Endometrial microvascular endothelial cells (primary cell): Measurements from ENCODE around the gene MSH4. TPM values are rescaled to one million over a fixed set of nuclear protein-coding genes. Genes with fewer than 3 reads are reported as not detected.
"Not testable (repeated sequence)": the region's sequence is repeated elsewhere in the genome, so short reads cannot be mapped to it uniquely, and the experiment has no call there.

ENCODE experiments used
- in situ Hi-C: cut with HindIII; loops from 2 replicates; pipeline ENCODE4 v1.10.0; 2017; ENCODE audit warnings: low sequenced_read_pairs, low pct_unique_long_range_greater_than_20kb; ENCODE audit errors: inconsistent ontology term
- total RNA-seq: library from RNA; depleted of rRNA; stranded (reverse); fragments of >200 nt; gene quantifications from one replicate; pipeline ENCODE4 v1.2.3, GENCODE V29; 2015; ENCODE audit errors: inconsistent ontology term

MSH4 gene
- total RNA-seq, 1 donor from 2014 or later = not detected

DNA sequence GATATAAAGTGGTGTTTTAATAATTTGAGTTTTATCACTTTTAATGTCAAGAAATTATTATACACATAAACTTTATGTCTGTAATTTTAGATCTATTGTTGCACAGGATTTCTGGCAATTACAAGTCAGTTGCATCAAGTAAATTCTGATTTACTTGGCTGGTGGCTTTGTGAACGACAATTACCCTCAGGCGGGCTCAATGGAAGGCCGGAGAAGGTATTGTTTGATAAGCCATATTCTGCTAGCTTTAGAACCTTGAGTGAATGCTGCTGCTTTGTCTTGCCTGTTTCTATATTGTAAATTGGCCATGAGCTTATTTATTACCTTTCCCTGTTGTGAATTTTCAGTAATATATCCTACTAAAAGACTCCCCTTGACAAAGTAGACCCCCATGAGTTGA lies 4.6 kb upstream of the MSH4 start:
- in situ Hi-C loops = no loop called here

DNA sequence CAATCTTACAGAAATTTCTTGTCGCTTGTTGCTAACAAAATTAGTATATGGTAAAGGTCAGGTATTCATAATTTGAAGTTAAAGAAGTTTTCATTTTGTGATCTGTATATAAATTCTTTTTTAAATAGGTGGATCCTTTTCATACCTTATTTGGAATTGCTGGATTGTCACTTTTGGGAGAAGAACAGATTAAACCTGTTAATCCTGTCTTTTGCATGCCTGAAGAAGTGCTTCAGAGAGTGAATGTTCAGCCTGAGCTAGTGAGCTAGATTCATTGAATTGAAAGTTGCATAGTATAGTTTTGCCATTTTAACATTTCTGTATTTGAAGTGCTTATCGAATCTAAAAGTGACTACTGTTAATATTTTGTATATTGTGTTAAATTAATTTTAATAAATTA lies 2.3 kb upstream of the MSH4 start:
- in situ Hi-C loops = no loop called here

GRCh38 chr1:75795703-75796193 lies 934 bp upstream of the MSH4 start:
- in situ Hi-C loops = no loop called here

DNA sequence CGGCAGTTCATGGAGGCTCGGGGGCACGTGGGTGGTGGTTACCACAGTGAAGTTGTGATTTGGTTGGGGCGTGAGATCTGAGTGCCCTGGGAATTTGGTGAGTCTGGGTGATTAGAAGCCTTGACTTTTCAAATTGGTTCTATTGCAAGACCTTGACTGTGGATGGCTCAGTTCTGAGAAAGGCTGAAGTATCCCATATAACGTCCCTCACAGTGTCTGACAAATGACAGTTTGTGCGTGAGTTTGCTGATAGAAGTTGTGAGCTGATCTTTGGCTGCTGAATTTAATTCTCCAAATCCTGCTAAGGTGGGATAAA lies 549 bp downstream of the MSH4 start:
- in situ Hi-C loops = no loop called here

DNA sequence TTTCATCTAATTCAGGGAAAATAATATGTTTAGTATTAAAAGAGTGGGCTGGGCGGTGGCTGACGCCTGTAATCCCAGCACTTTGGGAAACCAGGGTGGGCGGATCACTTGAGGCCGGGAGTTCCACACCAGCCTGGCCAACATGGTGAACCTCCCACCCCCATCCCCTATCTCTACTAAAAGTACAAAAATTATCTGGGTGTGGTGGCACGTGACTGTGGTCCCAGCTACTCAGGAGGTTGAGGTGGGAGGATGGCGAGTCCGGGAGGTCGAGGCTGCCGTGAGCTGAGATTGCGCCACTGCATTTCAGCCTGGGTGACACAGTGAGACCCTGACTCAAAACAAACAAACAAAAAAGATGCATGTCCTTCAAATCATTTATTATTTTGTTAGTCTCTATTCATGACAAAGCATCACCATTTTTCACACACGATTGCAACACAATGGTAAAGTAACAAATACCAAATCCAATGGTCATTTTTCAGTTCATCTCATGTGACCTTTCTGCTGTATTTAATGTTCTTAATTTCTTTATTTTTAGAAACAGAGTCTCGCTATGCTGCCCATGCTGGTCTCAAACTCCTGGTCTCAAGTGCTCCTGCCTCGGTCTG lies 1.0 kb downstream of the MSH4 start:
- in situ Hi-C loops = no loop called here

- in situ Hi-C loops = not testable (repeated sequence)
These were observed 4.8 kb downstream of the MSH4 start for GRCh38 chr1:75801480-75801879.

DNA sequence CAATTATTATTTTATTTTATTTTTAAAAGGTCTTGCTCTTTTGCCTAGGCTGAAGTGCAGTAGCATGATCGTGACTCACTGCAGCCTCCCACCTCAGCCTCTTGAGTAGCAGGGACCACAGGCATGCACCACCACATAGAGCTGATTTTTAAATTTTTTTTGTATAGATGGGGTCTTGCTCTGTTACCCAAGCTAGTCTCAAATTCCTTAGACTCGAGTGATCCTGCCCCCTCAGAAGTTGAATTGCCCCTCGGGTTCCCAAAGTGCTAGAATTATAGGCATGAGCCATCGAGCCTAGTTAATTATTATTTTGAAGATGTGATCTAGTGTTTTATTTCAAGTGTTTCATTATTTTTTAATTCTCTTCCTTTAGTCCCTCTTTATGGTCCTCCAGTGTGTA lies 12.2 kb downstream of the MSH4 start:
- in situ Hi-C loops = no loop called here

DNA sequence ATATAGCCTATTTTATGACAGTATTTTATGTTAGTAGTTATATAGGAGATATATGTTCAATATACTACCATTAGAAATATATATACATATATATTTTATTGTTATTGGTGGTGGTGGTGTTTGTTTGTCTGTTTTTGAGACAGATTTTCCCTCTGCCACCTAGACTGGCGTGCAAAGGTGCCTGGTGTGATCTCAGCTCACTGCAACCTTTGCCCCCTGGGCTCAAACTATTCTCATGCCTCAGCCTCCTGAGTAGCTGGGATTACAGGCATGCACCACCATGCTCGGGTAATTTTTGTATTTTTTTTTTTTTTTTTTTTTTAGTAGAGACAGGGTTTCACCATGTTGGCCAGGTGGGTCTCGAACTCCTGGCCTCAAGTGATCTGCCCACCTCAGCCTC lies 13.4 kb downstream of the MSH4 start:
- in situ Hi-C loops = not testable (repeated sequence)

GRCh38 chr1:75811211-75811981 lies 14.7 kb downstream of the MSH4 start:
- in situ Hi-C loops = no loop called here

DNA sequence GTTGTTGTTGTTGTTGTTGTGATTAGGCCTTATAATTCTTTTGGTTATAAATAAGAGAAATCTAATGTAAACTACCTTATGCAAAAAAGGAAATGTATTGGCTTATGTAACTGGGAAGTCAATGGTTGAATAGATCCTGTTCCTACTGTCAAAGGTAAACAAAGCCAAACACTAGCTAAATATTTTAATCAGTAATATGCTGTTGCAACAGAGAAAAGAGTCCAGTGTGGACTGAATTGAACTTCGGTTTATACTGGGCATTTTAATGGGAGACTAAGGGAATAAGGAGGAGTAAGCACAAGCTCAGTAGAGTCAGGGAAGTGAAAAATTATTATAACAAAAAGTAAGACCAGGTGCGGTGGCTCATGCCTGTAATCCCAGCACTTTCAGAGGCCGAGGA lies 15.4 kb downstream of the MSH4 start:
- in situ Hi-C loops = no loop called here

GRCh38 chr1:75823596-75823995 lies 26.9 kb downstream of the MSH4 start:
- in situ Hi-C loops = not testable (repeated sequence)

- in situ Hi-C loops = no loop called here
These were observed 39.9 kb downstream of the MSH4 start for GRCh38 chr1:75836528-75837100.

GRCh38 chr1:75838079-75838478 lies 41.4 kb downstream of the MSH4 start:
- in situ Hi-C loops = no loop called here

- in situ Hi-C loops = no loop called here
These were observed 44.7 kb downstream of the MSH4 start for GRCh38 chr1:75841421-75841820.

- in situ Hi-C loops = no loop called here
These were observed 48.9 kb downstream of the MSH4 start for GRCh38 chr1:75845576-75845975.

DNA sequence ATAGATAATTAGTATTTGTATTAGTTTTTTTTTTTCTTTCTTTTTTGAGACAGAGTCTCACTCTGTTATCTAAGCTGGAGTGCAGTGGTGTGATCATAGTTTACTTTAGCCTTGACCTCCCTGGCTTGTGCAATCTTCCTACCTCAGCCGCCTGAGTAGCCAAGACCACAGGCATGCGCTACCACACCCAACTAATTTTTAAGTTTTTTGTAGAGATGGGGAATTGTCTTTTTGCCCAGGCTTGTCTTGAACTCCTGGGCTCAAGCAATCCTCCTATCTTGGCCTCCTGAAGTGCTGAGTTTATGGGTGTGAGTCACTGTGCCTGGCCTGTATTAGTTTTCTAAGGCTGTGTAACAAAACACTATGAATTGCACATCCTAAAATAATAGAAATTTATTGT lies 58.3 kb downstream of the MSH4 start:
- in situ Hi-C loops = no loop called here

DNA sequence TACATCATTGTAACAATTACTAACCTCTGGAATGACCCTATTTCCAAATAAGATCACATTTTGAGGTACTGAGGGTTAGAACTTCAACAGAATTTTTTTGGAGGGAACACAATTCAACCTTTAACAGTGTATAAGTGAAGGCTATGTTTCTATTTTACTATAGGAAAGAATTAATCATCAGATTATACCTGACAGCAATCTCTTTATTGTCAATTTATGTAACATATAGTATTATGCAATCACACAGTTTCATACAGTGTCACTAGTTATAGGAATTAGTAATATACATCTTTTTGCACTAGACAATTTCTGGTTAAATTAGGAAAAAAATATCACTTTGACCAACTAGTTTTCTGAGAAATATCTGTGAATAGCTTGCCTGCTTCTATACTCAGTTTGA lies 59.1 kb downstream of the MSH4 start:
- in situ Hi-C loops = no loop called here

- in situ Hi-C loops = no loop called here
These were observed 65.1 kb downstream of the MSH4 start for GRCh38 chr1:75861831-75862230.

DNA sequence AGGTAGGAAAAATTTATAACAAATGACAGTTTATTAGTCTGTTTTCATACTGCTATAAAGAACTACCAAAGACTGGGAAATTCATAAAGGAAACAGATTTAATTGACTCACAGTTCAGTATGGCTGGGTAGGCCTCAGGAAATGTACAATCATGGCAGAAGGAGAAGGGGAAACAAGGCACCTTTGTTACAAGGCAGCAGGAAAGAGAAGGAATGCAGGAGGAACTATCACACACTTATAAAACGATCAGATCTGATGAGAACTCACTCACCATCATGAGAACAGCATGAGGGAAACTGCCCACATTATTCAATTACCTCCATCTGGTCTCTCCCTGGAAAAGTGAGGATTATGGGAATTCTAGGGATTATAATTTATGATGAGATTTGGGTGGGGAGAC lies 74.3 kb downstream of the MSH4 start:
- in situ Hi-C loops = no loop called here

DNA sequence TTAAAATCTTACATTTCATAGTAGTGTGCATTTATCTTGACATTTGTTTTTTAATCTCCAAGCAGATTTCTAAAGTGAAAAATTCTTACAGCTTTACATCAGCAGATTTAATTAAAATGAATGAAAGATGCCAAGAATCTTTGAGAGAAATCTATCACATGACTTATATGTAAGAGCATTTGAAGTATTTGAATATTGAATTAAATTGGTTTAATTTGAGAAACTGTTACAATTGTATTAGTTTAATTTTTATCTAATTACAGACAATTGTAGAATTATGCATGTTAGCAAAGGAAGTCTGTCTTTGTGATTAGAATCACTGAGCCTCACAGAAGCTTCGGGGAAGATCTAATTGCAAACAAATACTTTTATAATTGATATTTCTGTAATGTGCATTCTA lies 83.3 kb downstream of the MSH4 start:
- in situ Hi-C loops = no loop called here
